MM.1S (cell line): ENCODE data around the gene DTNB.

Experiments used
- CTCF ChIP-seq: fragments of 300-600 bp; sonication (generic); IDR thresholded peaks from 2 replicates; pipeline ENCODE4 v1.5.1; 2016; ENCODE audit warnings: antibody characterized with exemption, low read length, mixed read lengths
- EZH2phosphoT487 ChIP-seq: fragments of 300-600 bp; sonication (generic); IDR thresholded peaks from 2 replicates; pipeline ENCODE4 v1.6.1; 2018; ENCODE audit warnings: antibody characterized with exemption, low read length

DNA sequence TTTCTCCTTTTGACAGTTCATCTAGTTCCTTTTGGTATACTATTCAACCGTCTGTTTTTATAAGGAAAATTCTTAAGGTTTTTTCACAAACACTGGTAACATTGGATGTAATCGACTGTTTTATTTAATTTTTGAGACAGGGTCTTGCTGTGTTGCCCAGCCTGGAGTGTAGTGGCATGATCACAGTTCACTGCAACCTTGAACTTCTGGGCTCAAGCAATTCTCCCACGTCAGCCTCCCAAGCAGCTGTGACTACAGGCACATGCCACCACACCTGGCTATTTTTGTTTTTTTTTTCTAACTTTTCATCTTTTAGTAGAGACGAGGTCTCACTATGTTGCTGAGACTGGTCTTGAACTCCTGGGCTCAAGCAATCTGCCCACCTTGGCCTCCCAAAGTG lies 227.3 kb downstream of the DTNB start:
- no peak for TF ChIP-seq CTCF
- no peak for TF ChIP-seq EZH2phosphoT487
